Measurements from ENCODE around the gene IDH3A. TPM values are rescaled to one million over a fixed set of nuclear protein-coding genes. Genes with fewer than 3 reads are reported as not detected.
A peak's percentile ranks its signal among the peaks of the same experiment; 100 is the strongest.

The IDH3A gene
- total RNA-seq, 2 experiments from 2014 or later, result 47.0 to 140 TPM

- Histone ChIP-seq H3K4me1 (ENCODE audit: insufficient read depth, low read length, poor library complexity, severe bottlenecking) (no peaks in the 10 kb centered on the region), H3K27ac (ENCODE audit: low read depth, low read length, poor library complexity, severe bottlenecking) (no peak overlapping the region), H3K4me2 (ENCODE audit: low read length) (no peak overlapping the region), H2AFZ (ENCODE audit: low read length) (no peak overlapping the region), H3K9me3 (ENCODE audit: low read length) (no peaks in the 10 kb centered on the region), H3K36me3 (ENCODE audit: insufficient read depth, low read length) (no peaks in the 10 kb centered on the region), H3K79me2 (ENCODE audit: insufficient read depth, low read depth, low read length) (no peaks in the 10 kb centered on the region), H4K20me1 (ENCODE audit: insufficient read depth, low read length) (no peaks in the 10 kb centered on the region), H3K9me2 (ENCODE audit: insufficient read depth, low read length) (no peaks in the 10 kb centered on the region), H3K4me3 (ENCODE audit: low read depth, low read length, poor library complexity, severe bottlenecking) (no peak overlapping the region)
- no TSS peak for BruUV-seq (replicated peaks)
- DNase-seq (ENCODE audit: low spot score), result peak; percentile 19
- intact Hi-C loops (cut with micrococcal nuclease; ENCODE audit: unreplicated experiment), result no loop called here
- ChIA-PET CTCF (ENCODE audit: unreplicated experiment) (no interaction called here), POLR2A (no interaction called here)
- TF ChIP-seq CTCF (conservative IDR thresholded peaks at IDR 0.05; ENCODE audit: low read length) (no peak), EZH2phosphoT487 (IDR thresholded peaks at IDR 0.05; ENCODE audit: borderline replicate concordance, low read depth, low read length) (no peak)
These were observed 45.6 kb upstream of the IDH3A start for GRCh38 chr15:78103406-78104118.

GRCh38 chr15:78104119-78104479 is 45.1 kb upstream of the IDH3A start:
- Histone ChIP-seq H3K79me2 (ENCODE audit: insufficient read depth, low read depth, low read length) (no peaks in the 10 kb centered on the region), H3K9me3 (ENCODE audit: low read length) (no peaks in the 10 kb centered on the region), H3K4me2 (ENCODE audit: low read length) (no peak overlapping the region), H2AFZ (ENCODE audit: low read length) (no peak overlapping the region), H3K4me3 (ENCODE audit: low read depth, low read length, poor library complexity, severe bottlenecking) (no peak overlapping the region), H3K9me2 (ENCODE audit: insufficient read depth, low read length) (no peaks in the 10 kb centered on the region), H3K27ac (ENCODE audit: low read depth, low read length, poor library complexity, severe bottlenecking) (no peak overlapping the region), H4K20me1 (ENCODE audit: insufficient read depth, low read length) (no peaks in the 10 kb centered on the region), H3K4me1 (ENCODE audit: insufficient read depth, low read length, poor library complexity, severe bottlenecking) (no peaks in the 10 kb centered on the region), H3K36me3 (ENCODE audit: insufficient read depth, low read length) (no peaks in the 10 kb centered on the region)
- ChIA-PET POLR2A (no interaction called here), CTCF (ENCODE audit: unreplicated experiment) (no interaction called here)
- TF ChIP-seq EZH2phosphoT487 (IDR thresholded peaks at IDR 0.05; ENCODE audit: borderline replicate concordance, low read depth, low read length), result no peak
- TF ChIP-seq CTCF (conservative IDR thresholded peaks at IDR 0.05; ENCODE audit: low read length), result no peak
- BruUV-seq (replicated peaks), result no TSS peak
- DNase-seq (ENCODE audit: low spot score), result no peak
- intact Hi-C loops (cut with micrococcal nuclease; ENCODE audit: unreplicated experiment), result no loop called here
